Measurements from ENCODE around the gene RASD2.

- TF ChIP-seq CTCF (IDR thresholded peaks at IDR 0.05; ENCODE audit: low read depth, low read length) = no peak
- TF ChIP-seq POLR2A (IDR thresholded peaks at IDR 0.05; ENCODE audit: extremely low read depth, insufficient read length) = no peak
- TF ChIP-seq MAX (IDR thresholded peaks at IDR 0.05; ENCODE audit: low read depth, low read length) = no peak
- TF ChIP-seq MYC (IDR thresholded peaks at IDR 0.05; ENCODE audit: low read depth, low read length) = no peak
These were observed 7.1 kb upstream of the RASD2 start for GRCh38 chr22:35533365-35534029.

All from NB4 (cell line).